Karpas-422 (cell line): ENCODE results near the gene LMAN2L. TPM values are rescaled to one million over a fixed set of nuclear protein-coding genes. Genes with fewer than 3 reads are reported as not detected.

Source experiments
- DNase-seq: peaks from one replicate; pipeline ENCODE4 v3.0.0-alpha.2; 2015
- H2AFZ ChIP-seq: fragments of 200-600 bp; sonication (generic); 2 replicates; pipeline ENCODE4 v1.6.1; 2014; ENCODE audit warnings: antibody characterized with exemption, low read length, mixed read lengths
- H3K27ac ChIP-seq: fragments of 200-600 bp; sonication (generic); 2 replicates; pipeline ENCODE4 v1.5.1; 2014; ENCODE audit warnings: mild to moderate bottlenecking, low read length, moderate library complexity
- H3K27me3 ChIP-seq: fragments of 200-600 bp; sonication (generic); 2 replicates; pipeline ENCODE4 v1.6.1; 2014; ENCODE audit warnings: low read length, mixed read lengths
- H3K36me3 ChIP-seq: fragments of 200-600 bp; sonication (generic); 2 replicates; pipeline ENCODE4 v1.6.1; 2014; ENCODE audit warnings: low read length, mixed read lengths; ENCODE audit not compliant: insufficient read depth
- H3K4me1 ChIP-seq: fragments of 200-600 bp; sonication (generic); 2 replicates; pipeline ENCODE4 v1.6.1; 2014; ENCODE audit warnings: mild to moderate bottlenecking, low read length, mixed read lengths
- H3K4me2 ChIP-seq: fragments of 200-600 bp; sonication (generic); 2 replicates; pipeline ENCODE4 v1.6.1; 2014; ENCODE audit warnings: low read length, low read depth, mild to moderate bottlenecking; ENCODE audit not compliant: poor library complexity, severe bottlenecking
- H3K4me3 ChIP-seq: fragments of 200-600 bp; sonication (generic); 2 replicates; pipeline ENCODE4 v1.5.1; 2014; ENCODE audit warnings: mild to moderate bottlenecking, antibody characterized with exemption, low read length, mixed read lengths
- H3K79me2 ChIP-seq: fragments of 200-600 bp; sonication (generic); 2 replicates; pipeline ENCODE4 v1.6.1; 2014; ENCODE audit warnings: mild to moderate bottlenecking, low read length, mixed read lengths
- H3K9ac ChIP-seq: fragments of 200-600 bp; sonication (generic); 2 replicates; pipeline ENCODE4 v1.6.0; 2014; ENCODE audit warnings: low read length
- H3K9me2 ChIP-seq: fragments of 200-600 bp; sonication (generic), shearing (Covaris generic); replicated peaks from 2 replicates; pipeline ENCODE4 v1.6.0; 2014; ENCODE audit warnings: mild to moderate bottlenecking, low read length, moderate library complexity; ENCODE audit not compliant: insufficient read depth
- H3K9me3 ChIP-seq: fragments of 300-700, 200-600 bp; sonication (generic); 2 replicates; pipeline ENCODE4 v1.6.1; 2014; ENCODE audit warnings: low read length, mixed read lengths
- H4K20me1 ChIP-seq: fragments of 200-600 bp; sonication (generic); 2 replicates; pipeline ENCODE4 v1.6.1; 2014; ENCODE audit warnings: mild to moderate bottlenecking, antibody characterized with exemption, low read length, low read depth; ENCODE audit not compliant: insufficient read depth
- total RNA-seq: library from RNA; depleted of rRNA; stranded (reverse); fragments of >200 nt; shearing (Covaris generic); gene quantifications from 2 replicates; pipeline ENCODE4 v1.2.3, GENCODE V29; 2014; ENCODE audit warnings: low replicate concordance

The LMAN2L gene
- total RNA-seq, 1 experiment from 2014 or later = 6.3 TPM

DNA sequence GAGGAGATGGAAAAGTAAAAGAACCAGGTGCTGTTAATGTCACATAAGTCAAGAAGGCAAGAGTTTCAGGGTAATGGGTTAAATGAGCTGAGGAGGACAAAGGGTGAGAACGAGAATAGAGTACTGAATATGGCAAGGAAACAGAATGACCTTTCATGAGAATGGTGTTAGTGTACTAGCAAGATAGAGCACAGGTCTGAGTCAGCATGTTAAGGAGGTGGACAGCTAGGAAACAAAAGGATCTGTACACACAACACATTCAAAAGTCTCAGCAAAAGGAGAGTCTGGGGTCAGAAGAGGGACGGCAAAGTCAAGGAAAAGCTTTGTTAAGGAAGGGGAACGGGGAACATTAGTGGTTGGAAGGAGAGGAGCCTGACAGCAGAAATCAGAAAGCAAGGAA lies 28.9 kb downstream of the LMAN2L start:
- no peaks in the 10 kb centered on the region; the same call in 1 of the 2 replicates for H3K36me3 ChIP-seq
- no peak overlapping the region for H2AFZ ChIP-seq
- no peak overlapping the region for H3K4me2 ChIP-seq
- H3K27me3 ChIP-seq = no peaks in the 10 kb centered on the region
- no peak overlapping the region for H3K4me3 ChIP-seq
- no peaks in the 10 kb centered on the region for H3K9me3 ChIP-seq
- no peaks in the 10 kb centered on the region for H3K79me2 ChIP-seq
- H3K4me1 ChIP-seq = no peaks in the 10 kb centered on the region
- no peaks in the 10 kb centered on the region for H3K9me2 ChIP-seq
- DNase-seq = no peak
- no peaks in the 10 kb centered on the region for H4K20me1 ChIP-seq
- H3K9ac ChIP-seq = no peak overlapping the region
- no peak overlapping the region for H3K27ac ChIP-seq

DNA sequence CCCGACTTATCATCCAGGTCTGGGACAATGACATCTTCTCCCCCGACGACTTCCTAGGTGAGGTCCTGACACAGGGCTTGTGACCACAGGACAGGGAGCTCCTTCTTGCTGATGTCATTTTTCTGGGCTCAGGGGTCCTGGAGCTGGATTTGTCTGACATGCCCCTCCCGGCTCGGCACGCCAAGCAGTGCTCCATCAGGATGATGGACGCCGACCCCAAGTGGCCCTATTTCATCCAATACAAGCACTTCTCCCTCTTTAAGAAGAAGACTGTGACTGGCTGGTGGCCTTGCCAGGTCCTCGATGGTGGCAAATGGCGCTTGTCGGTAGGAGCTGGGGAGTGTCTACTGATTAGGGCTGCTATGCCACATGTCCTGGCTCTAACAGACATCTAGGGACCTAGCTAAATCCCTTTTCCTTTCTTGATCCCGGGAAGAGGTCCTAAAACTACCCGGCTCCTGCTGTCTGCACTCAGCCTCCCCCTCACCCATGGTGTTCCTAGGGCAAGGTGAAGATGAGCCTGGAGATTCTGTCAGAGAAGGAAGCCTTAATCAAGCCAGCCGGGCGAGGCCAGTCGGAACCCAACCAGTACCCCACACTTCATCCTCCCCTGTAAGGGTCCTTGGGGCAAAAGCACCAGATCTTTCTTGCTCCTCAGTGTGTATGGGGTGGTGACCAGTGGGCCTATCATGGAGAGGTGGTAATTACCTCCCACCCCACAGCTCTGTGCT lies 36.7 kb downstream of the LMAN2L start:
- H2AFZ ChIP-seq = no peak overlapping the region
- no peak for DNase-seq
- no peaks in the 10 kb centered on the region for H3K27me3 ChIP-seq

DNA sequence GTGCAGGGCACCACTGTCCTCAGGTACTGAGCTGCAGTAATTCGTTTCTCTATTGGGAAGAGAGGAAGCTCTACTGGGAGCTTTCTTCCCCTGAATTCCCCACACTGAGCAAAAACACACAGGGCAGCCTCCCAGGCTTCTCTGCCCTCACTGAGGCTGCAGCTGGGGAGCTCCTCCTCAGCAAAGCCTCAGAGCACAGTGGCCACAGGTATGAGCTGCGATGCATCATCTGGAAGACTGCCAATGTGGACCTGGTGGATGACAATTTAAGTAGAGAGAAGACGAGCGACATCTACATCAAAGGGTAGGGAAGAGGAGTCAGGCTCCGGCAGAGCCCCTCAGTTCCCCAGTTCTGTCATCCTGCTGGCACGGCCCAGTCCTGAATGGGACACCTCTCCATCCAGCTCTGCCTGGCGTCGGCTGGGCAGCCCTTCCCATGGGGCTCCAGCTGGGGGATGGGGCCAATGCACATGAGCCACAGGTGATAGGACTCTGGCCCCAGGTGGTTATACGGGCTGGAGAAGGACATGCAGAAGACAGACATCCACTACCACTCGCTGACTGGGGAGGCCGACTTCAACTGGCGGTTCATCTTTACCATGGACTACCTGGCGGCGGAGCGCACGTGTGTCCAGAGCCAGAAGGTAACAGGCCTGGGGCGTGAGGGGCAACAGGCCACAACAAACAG lies 37.6 kb downstream of the LMAN2L start:
- H3K27ac ChIP-seq = no peak overlapping the region
- H2AFZ ChIP-seq = no peak overlapping the region
- H4K20me1 ChIP-seq = 0 out of 2 replicates have a peak, but pooled peaks cover 5% of the 10 kb centered on the region
- no peaks in the 10 kb centered on the region for H3K9me2 ChIP-seq
- DNase-seq = no peak
- no peaks in the 10 kb centered on the region; the same call in 1 of the 2 replicates for H3K36me3 ChIP-seq
- H3K4me3 ChIP-seq = no peak overlapping the region
- no peak overlapping the region for H3K4me2 ChIP-seq
- H3K4me1 ChIP-seq = no peaks in the 10 kb centered on the region
- H3K27me3 ChIP-seq = no peaks in the 10 kb centered on the region
- no peaks in the 10 kb centered on the region for H3K79me2 ChIP-seq
- H3K9me3 ChIP-seq = no peaks in the 10 kb centered on the region
- H3K9ac ChIP-seq = no peak overlapping the region

More for the DNA sequence above, 36.7 kb downstream of the LMAN2L start:
- no peaks in the 10 kb centered on the region for H3K9me2 ChIP-seq
- 0 out of 2 replicates have a peak, but pooled peaks cover 3% of the 10 kb centered on the region for H4K20me1 ChIP-seq
- H3K4me2 ChIP-seq = no peak overlapping the region
- H3K27ac ChIP-seq = no peak overlapping the region
- no peak overlapping the region for H3K9ac ChIP-seq
- no peaks in the 10 kb centered on the region for H3K9me3 ChIP-seq
- no peaks in the 10 kb centered on the region for H3K4me1 ChIP-seq
- H3K4me3 ChIP-seq = no peak overlapping the region
- no peaks in the 10 kb centered on the region; the same call in 1 of the 2 replicates for H3K36me3 ChIP-seq
- no peaks in the 10 kb centered on the region for H3K79me2 ChIP-seq

DNA sequence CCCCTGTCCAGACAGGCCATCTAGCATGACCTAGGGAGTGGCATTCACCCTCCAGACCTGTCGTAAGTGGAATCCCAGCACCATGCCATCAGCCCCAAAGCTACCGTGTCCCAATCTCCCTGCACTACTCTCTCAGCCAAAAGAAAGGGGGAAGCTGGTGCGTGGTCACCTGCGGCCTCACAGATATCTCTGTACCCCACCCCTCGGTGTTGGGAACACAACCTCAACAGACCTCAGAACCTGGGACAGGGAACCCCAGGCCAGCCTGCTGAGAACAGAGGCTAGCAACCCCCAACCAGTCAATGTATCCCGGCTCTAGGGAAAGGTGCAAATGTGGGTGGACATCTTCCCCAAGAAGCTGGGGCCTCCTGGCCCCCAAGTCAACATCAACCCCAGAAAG lies 38.2 kb downstream of the LMAN2L start:
- no peak for DNase-seq
- Histone ChIP-seq H3K4me2 (no peak overlapping the region), H3K79me2 (no peaks in the 10 kb centered on the region), H3K9me2 (no peaks in the 10 kb centered on the region), H3K27me3 (no peaks in the 10 kb centered on the region), H4K20me1 (0 out of 2 replicates have a peak, but pooled peaks cover 5% of the 10 kb centered on the region), H3K9me3 (no peaks in the 10 kb centered on the region), H3K27ac (no peak overlapping the region), H3K4me1 (no peaks in the 10 kb centered on the region), H3K4me3 (no peak overlapping the region), H3K36me3 (no peaks in the 10 kb centered on the region; the same call in 1 of the 2 replicates), H2AFZ (no peak overlapping the region), H3K9ac (no peak overlapping the region)

DNA sequence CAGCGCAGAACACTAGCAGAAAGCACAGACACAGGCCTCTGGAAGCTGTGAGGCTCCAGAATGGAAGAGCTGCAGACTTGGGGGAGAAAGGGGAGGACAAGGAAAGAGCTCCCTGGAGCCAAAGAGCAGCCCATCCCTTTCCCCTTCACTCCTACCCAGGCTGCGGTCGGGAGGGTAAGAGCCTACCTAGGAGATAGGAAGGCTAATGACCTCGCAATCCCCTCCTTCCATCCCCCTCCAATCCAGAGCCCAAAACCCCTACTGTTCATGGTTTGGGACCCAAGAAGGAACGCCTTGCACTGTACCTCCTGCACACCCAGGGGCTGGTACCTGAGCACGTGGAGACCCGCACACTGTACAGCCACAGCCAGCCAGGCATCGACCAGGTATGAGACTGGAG lies 39.8 kb downstream of the LMAN2L start:
- no peak for DNase-seq
- Histone ChIP-seq H3K9me3 (no peaks in the 10 kb centered on the region), H3K79me2 (no peaks in the 10 kb centered on the region), H3K27ac (no peak overlapping the region), H3K9ac (no peak overlapping the region), H3K9me2 (no peaks in the 10 kb centered on the region), H3K36me3 (no peaks in the 10 kb centered on the region), H2AFZ (no peak overlapping the region), H3K27me3 (no peaks in the 10 kb centered on the region), H3K4me2 (no peak overlapping the region), H3K4me1 (no peaks in the 10 kb centered on the region), H3K4me3 (no peak overlapping the region), H4K20me1 (0 out of 2 replicates have a peak, but pooled peaks cover 5% of the 10 kb centered on the region)

DNA sequence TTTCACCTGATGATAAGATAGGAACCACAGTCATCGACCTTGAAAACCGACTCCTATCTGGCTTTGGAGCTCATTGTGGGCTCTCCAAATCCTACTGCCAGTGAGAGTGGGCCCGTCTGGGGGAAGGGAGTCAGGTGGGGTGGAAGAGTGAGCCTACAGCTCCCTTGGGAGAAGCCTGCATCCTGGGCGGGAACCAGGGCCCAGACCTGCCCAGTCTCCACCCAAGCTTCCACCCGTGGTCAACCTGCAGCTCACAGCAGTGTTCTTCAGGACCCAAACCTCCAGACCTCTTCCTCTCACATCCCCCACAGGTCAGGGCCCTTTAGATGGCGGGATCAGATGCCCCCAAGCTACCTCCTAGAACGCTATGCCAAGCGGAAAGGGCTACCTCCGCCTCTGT lies 40.2 kb downstream of the LMAN2L start:
- no peak overlapping the region for H3K4me3 ChIP-seq
- no peaks in the 10 kb centered on the region for H3K4me1 ChIP-seq
- no peaks in the 10 kb centered on the region for H3K9me2 ChIP-seq
- no peak overlapping the region for H2AFZ ChIP-seq
- H3K79me2 ChIP-seq = no peaks in the 10 kb centered on the region
- H3K27ac ChIP-seq = no peak overlapping the region
- DNase-seq = no peak
- H3K9me3 ChIP-seq = no peaks in the 10 kb centered on the region
- H4K20me1 ChIP-seq = 0 out of 2 replicates have a peak, but pooled peaks cover 5% of the 10 kb centered on the region
- no peaks in the 10 kb centered on the region for H3K27me3 ChIP-seq
- no peak overlapping the region for H3K4me2 ChIP-seq
- no peaks in the 10 kb centered on the region for H3K36me3 ChIP-seq
- H3K9ac ChIP-seq = no peak overlapping the region

DNA sequence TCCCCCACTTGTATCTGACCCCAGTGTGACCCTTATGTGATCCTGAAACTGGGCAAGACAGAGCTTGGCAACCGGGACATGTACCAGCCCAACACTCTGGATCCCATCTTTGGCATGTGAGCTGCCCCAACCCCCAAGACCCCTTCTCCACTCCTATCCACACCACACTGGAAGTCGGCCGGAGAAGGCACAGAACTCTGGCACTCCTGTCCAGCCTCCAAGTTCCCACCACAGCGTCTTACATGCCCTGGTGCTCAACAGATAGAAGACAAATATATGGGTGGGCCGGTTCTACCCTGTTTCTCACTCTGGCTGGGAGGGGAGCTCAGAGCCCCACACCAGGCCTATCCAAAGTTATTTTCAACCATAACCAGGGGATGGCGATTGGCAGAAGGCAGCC lies 40.8 kb downstream of the LMAN2L start:
- Histone ChIP-seq H2AFZ (no peak overlapping the region), H3K9me2 (no peaks in the 10 kb centered on the region), H3K4me1 (no peaks in the 10 kb centered on the region), H4K20me1 (0 out of 2 replicates have a peak, but pooled peaks cover 5% of the 10 kb centered on the region), H3K9me3 (no peaks in the 10 kb centered on the region), H3K79me2 (no peaks in the 10 kb centered on the region), H3K9ac (no peak overlapping the region), H3K27ac (no peak overlapping the region), H3K4me2 (no peak overlapping the region), H3K36me3 (no peaks in the 10 kb centered on the region), H3K4me3 (no peak overlapping the region), H3K27me3 (no peaks in the 10 kb centered on the region)
- DNase-seq = no peak

DNA sequence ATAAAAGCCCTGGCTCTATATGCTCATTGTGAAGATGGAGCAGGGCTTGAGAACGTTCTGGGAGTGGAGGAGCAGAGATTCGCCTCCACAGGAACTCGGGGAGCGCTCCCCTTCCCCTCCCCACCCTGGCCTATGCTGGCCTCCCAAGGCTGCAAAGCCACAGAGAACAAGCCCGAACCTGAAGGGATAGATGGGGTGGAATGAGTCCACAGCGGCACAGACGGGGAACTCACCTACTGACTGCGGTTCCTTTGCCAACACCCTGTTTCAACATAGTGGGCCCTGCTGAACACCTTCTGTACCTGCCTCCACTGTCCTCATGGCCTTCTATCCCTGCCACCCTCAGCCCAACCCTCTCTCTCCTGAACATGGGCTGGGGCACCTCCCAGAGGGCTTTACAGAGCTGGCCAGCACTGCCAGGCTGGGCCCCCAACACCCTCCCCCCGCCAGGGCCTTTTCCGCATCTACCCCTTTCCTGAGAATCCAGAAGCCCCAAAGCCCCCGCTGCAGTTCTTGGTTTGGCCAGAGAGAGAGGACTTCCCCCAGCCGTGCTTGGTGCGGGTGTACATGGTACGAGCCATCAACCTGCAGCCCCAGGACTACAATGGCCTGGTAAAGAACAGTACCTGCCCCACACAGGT lies 41.5 kb downstream of the LMAN2L start:
- DNase-seq = no peak
- Histone ChIP-seq H3K9me3 (no peaks in the 10 kb centered on the region), H2AFZ (no peak overlapping the region), H3K4me1 (no peaks in the 10 kb centered on the region), H3K4me2 (no peak overlapping the region), H4K20me1 (0 out of 2 replicates have a peak, but pooled peaks cover 5% of the 10 kb centered on the region), H3K9ac (no peak overlapping the region), H3K36me3 (no peaks in the 10 kb centered on the region), H3K9me2 (no peaks in the 10 kb centered on the region), H3K27ac (no peak overlapping the region), H3K4me3 (no peak overlapping the region), H3K27me3 (no peaks in the 10 kb centered on the region), H3K79me2 (no peaks in the 10 kb centered on the region)
